Lower lobe of right lung (tissue), 2 donors: Measurements from ENCODE around the gene PTGFR. TPM values are rescaled to one million over a fixed set of nuclear protein-coding genes. Genes with fewer than 3 reads are reported as not detected.
A peak's percentile ranks its signal among the peaks of the same experiment; 100 is the strongest.

Experiments used
- ATAC-seq, 2 donors: fragments of 200-7000 bp; cut with Tn5 transposase; one replicate each; pipeline ENCODE4 v1.9.1; 2020 to 2022; ENCODE audit warnings: mild to moderate bottlenecking in 2 of 2, moderate library complexity in 2 of 2
- DNase-seq: peaks from one replicate; pipeline ENCODE4 v3.0.0-alpha.2; 2020
- H3K27ac ChIP-seq: fragments of 200-600 bp; one replicate; pipeline ENCODE4 v1.8.0; 2022
- H3K27me3 ChIP-seq: fragments of 200-600 bp; one replicate; pipeline ENCODE4 v1.8.0; 2022; ENCODE audit warnings: low read depth
- H3K36me3 ChIP-seq: fragments of 200-600 bp; one replicate; pipeline ENCODE4 v1.8.0; 2022; ENCODE audit warnings: mild to moderate bottlenecking
- H3K4me1 ChIP-seq: fragments of 200-600 bp; one replicate; pipeline ENCODE4 v1.8.0; 2022
- H3K4me3 ChIP-seq: fragments of 200-600 bp; one replicate; pipeline ENCODE4 v1.8.0; 2022; ENCODE audit warnings: mild to moderate bottlenecking
- H3K9me3 ChIP-seq: fragments of 200-600 bp; one replicate; pipeline ENCODE4 v1.8.0; 2022
- CTCF ChIP-seq: fragments of 200-600 bp; IDR thresholded peaks from one replicate; pipeline ENCODE4 v1.8.0; 2022; ENCODE audit warnings: antibody characterized with exemption, mild to moderate bottlenecking
- intact Hi-C: fragments of 100-400 bp; cut with DNase I; formaldehyde crosslinking; loops from one replicate; pipeline ENCODE4 v1.11.0; 2022
- total RNA-seq: library from RNA; stranded (reverse); fragmentation: NEBNext Ultra II Directional; extraction: Animal tissue kit (Norgen Biotek cat#: 25700); gene quantifications from one replicate; pipeline ENCODE4 v1.2.1, GENCODE V29; 2021
- donor health status: DM: no; HTN: yes; CAD: no; lungs with severe emphysema.

Gene PTGFR
- total RNA-seq, 1 donor from 2014 or later: 4.5 TPM

GRCh38 chr1:78560811-78561210 is 70.0 kb downstream of the PTGFR start:
- DNase-seq (no peak), ATAC-seq (no peak)
- no peaks in the 10 kb centered on the region for H3K9me3 ChIP-seq
- no peaks in the 10 kb centered on the region for H3K27me3 ChIP-seq
- intact Hi-C loops: no loop called here
- H3K36me3 ChIP-seq: no peaks in the 10 kb centered on the region
- TF ChIP-seq CTCF: no peak
- no peak overlapping the region for H3K4me3 ChIP-seq
- no peaks in the 10 kb centered on the region for H3K4me1 ChIP-seq
- H3K27ac ChIP-seq: no peak overlapping the region

- Histone ChIP-seq H3K36me3 (no peaks in the 10 kb centered on the region), H3K9me3 (no peaks in the 10 kb centered on the region), H3K4me3 (no peak overlapping the region), H3K27ac (no peak overlapping the region), H3K27me3 (no peaks in the 10 kb centered on the region), H3K4me1 (no peaks in the 10 kb centered on the region)
- no peak for TF ChIP-seq CTCF
- no peak for DNase-seq
- intact Hi-C loops: no loop called here
- ATAC-seq: peak in 1 of 2 donors; percentile 47
Measured at GRCh38 chr1:78561856-78562255, 71.1 kb downstream of the PTGFR start.

GRCh38 chr1:78565393-78565792 is 74.6 kb downstream of the PTGFR start:
- Histone ChIP-seq H3K4me3 (no peak overlapping the region), H3K4me1 (no peaks in the 10 kb centered on the region), H3K27ac (no peak overlapping the region), H3K9me3 (no peaks in the 10 kb centered on the region), H3K36me3 (no peaks in the 10 kb centered on the region), H3K27me3 (no peaks in the 10 kb centered on the region)
- no peak for DNase-seq
- no peak for ATAC-seq
- intact Hi-C loops: no loop called here
- no peak for TF ChIP-seq CTCF

- Histone ChIP-seq H3K4me3 (no peak overlapping the region), H3K36me3 (no peaks in the 10 kb centered on the region), H3K4me1 (no peaks in the 10 kb centered on the region), H3K9me3 (no peaks in the 10 kb centered on the region), H3K27me3 (no peaks in the 10 kb centered on the region), H3K27ac (no peak overlapping the region)
- DNase-seq (no peak), ATAC-seq (no peak)
- intact Hi-C loops: no loop called here
- no peak for TF ChIP-seq CTCF
Measured at GRCh38 chr1:78570539-78570938, 79.8 kb downstream of the PTGFR start.

GRCh38 chr1:78577257-78578100 is 86.7 kb downstream of the PTGFR start:
- H3K36me3 ChIP-seq: no peaks in the 10 kb centered on the region
- no peak for TF ChIP-seq CTCF
- no peaks in the 10 kb centered on the region for H3K9me3 ChIP-seq
- intact Hi-C loops: no loop called here
- H3K27me3 ChIP-seq: no peaks in the 10 kb centered on the region
- H3K4me1 ChIP-seq: no peaks in the 10 kb centered on the region
- ATAC-seq: no peak
- DNase-seq: no peak
- H3K27ac ChIP-seq: no peak overlapping the region
- H3K4me3 ChIP-seq: no peak overlapping the region
